Stimulated activated naive CD4-positive, alpha-beta T cell treated with Interleukin-2 at 50 U/mL for 16 hours (primary cell): ENCODE data around the gene SNAPC4.

ENCODE experiments used
- DNase-seq: peaks from one replicate; lab custom pipeline; 2025; lab: John Stamatoyannopoulos, UW

SNAPC4 gene

GRCh38 chr9:136372006-136372405 is 28.0 kb downstream of the SNAPC4 start:
- no peak for DNase-seq

DNA sequence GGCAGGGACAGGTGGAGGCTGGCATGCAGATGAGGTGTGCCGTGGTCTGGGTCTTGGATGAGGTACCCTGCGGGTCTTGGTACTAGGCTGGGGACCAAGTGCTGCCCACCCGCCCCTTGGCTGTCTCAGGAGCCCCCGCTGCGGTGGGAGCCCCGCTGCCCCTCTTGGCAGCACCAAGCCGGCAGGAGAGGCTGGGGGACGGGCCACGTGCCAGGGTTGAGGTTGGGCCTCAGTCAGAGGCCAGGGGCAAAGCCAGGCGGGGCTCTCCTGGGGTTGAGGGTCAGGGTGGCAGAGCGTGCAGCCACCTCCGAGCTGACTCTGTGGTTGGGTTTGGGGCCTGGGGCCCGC is 28.5 kb downstream of the SNAPC4 start:
- DNase-seq = no peak

GRCh38 chr9:136370687-136371532 is 29.1 kb downstream of the SNAPC4 start:
- no peak for DNase-seq

DNA sequence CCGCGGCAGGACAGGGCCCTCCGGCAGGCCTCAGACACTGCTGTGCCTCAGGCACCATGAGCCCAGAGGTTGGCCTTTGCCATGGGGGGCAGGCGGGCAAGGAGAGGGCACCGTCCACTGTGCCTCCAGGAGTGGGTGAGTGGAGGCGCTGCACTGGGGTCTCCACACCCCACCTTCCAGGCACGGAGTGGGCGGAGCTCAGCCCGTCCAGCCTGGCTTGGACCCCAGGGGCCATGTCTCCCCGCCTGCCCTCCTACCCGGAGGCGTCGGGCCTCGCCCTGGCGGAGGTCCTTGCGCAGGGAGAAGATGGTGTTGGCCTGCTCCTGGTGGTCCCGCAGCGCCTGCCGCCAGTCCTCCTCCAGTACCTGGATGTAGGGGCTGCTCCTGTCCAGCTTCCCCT is 29.9 kb downstream of the SNAPC4 start:
- no peak for DNase-seq

DNA sequence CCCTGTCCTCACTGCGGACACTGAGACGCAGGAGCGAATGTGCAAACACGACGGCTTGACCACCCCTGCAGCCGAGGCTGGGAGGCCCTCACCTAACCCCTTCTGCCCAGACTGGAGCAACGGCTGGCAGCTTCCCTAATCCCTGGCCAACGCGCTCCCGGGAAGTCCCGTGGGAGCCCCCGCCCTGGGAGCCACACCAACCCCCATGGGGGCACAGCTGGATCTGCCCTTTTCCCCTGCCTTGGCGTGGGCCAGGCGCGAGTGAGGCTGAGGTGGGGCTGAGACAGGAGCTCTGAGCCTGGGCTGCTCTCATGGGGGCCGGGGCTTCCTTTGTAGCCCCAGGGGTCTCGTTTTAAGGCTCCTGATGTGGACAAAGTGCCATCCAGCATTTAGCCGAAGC is 31.8 kb downstream of the SNAPC4 start:
- no peak for DNase-seq

GRCh38 chr9:136367296-136368145 is 32.4 kb downstream of the SNAPC4 start:
- DNase-seq = no peak

- DNase-seq = no peak
These were observed 33.1 kb downstream of the SNAPC4 start for GRCh38 chr9:136366826-136367225.

- DNase-seq = no peak
These were observed 34.2 kb downstream of the SNAPC4 start for GRCh38 chr9:136365775-136366222.

GRCh38 chr9:136364942-136365774 is 34.8 kb downstream of the SNAPC4 start:
- no peak for DNase-seq

DNA sequence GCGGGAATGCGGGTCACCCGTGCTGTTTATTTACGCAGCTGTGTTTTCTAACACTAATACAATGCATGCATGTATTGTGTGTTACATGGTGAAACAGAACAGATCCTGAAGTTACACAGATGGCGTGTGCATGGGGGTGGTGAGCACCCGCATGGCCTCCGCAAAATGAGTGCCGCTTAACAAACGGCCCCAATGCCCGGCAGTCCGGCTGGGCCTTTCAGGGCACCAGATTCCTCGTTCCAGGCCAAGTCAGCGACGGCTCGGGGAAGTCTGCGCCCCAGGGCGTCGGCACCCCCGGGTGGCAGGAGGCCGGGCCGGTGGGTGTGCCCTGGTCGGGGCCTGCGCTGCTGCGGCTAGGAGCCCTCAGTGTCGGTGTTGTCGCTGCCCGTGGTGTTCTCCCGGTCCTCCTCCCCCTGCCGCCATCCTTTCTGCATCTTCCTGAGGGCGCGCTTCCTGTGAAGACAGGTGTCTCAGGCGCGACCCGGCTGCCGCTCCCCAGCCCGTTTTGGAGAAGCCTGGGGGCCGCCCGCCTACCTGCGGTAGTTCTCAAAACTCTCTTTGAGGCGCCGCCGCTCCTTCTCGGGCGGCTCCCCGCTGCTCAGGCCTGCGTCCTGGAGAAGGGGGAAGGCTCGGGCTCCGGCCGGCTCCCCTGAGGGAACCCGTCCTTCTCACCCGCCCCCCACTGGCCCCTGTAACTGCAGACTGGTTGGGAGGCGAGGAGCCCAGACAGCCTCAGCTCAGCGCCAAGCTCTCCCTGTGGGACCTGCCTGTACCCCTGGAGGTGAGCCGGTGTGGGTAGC is 35.8 kb downstream of the SNAPC4 start:
- DNase-seq = no peak

DNA sequence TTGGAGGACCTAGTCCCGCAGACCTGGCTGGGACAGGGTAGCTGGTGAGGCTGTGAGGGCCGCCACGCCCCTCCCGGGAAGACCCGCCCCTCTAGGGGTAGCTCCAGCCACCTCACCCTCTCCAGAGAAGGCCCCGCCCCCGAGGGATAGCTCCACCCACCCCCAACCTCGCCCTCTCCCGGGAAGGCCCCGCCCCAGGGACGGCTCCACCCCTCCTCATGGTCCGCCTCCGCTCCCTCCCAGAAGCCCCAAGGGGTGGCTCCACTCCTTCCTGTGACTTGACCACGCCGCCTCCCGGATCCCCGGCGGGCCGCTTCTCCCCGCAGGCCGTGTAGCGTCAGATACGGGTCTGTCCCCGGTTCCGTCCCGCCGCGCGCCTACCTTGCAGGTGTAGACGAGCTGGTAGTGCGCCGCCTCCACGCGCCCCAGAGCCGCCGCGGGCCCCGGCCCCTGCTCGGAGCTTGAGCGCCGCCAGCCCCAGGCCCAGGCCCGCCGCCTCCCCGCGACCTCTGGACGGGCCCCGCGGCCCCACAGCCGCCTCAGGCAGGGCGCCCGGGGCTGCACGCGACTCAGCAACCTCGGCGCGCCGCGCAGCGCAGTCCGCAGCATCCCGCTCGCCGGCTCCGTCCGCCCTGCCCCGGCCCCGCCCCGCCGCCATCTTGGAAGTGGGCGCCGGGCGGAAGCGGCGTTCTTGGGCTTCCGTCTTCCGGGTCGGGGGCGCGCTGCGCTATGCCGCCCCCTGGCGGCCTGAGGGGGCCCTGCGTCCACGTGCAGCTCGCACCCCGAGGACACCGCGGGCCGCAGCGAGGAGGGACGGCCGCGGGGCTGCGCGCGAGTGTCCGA is 36.6 kb downstream of the SNAPC4 start, which contains the start of gene DNLZ:
Gene DNLZ, minus strand, starts transcription at position 639 of the 843 bp plus-strand sequence. Its CDS starts 30 bp downstream, at position 609.
- peak; percentile 92 for DNase-seq

DNA sequence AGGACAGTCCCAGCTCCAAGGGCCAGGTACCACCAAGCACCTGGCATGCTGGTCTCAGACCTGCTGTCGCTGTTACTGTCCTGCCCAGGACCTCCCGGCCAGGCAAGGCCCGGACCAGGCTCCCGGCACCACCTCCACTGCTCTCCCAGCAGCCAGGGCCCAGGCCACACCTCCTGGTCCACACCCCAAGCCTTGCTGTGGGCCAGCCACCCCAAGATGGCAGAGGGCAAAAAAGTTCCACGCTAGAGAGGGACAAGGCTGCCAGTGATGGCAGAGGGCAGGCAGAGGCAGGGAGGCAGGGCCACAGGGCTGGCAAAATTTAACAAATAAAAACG is 37.6 kb downstream of the SNAPC4 start:
- DNase-seq = no peak

- DNase-seq = no peak
These were observed 38.1 kb downstream of the SNAPC4 start for GRCh38 chr9:136361754-136362449.

DNA sequence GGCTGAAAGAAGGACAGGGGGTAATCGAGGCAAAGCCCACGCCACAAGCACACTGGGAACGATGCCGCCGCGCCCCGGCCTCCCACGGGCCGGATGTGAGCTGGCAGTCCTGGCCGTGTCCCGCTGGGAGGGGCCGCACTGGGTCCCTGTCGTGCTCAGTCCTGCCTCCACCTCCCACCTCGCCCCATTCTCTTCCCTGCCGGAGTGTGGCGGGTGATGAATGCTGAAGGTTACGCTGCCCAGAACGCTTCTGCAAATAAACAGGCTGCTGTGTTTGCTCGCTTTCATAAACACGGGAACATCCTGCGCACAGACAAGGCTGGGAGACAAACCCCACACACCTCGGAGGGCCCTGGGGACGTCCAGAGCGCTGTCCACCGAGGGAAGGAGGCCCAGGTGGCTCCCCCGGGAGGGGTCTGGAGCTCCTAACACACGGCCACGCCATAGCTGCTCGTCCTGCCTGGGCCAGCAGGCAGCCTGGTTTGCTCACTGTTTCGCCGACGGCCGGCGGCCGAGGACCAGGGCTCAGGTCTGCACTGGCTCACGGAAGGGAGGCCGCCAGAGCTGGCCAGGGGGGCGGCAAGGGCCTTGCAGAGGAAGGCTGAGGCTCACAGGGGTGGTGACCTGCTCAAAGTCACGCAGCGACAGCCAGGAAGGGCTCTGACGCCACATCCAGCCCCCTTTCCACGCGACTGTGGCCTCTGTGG is 38.8 kb downstream of the SNAPC4 start:
- no peak for DNase-seq

DNA sequence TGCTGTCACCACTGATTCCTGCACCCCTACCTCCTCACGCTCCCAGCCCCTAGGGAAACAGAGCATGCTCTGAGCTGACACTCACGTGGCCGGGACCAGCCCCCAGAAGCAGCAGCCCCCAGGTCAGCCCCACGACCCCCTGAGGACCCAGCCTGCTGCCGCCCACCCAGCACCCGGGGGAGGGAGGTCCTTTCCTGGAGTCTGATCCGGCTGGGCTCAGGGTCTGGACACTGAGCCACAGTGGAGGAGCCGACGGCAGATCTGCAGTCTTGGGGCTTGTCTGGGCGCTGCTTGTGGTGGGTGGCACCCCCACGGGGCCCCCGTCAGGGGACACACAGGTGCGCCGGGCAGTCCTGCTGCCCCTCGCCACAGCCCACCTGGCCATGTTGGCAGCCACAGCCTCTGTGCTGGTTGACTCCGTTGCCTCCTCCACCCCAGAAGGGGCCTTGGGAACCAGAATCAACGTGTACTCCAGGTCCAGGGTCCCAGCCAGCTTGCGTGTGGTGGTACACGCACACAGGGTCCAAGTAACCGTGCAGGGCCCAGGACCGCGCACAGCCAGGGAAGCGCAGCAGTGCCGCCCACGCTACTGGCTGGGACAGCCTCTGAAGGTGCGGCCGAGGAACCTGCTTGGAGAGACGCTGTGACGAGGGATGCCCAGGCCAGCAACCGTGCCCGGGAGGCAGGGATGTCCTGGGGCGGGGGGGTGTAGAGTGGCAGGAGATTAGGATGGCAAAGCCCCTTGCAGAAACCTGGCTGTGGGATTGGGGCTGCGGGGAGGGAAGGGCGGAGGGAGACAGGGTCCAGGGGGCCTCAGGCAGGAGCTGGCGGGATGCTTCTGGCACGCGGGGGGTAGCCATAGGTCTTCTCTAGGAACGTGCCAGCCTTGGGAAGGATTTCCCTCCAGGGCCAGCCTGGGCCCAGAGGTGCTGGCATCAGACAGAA is 39.9 kb downstream of the SNAPC4 start:
- DNase-seq = no peak

GRCh38 chr9:136358888-136359287 is 41.1 kb downstream of the SNAPC4 start:
- DNase-seq = no peak

- no peak for DNase-seq
These were observed 42.0 kb downstream of the SNAPC4 start for GRCh38 chr9:136358016-136358415.

DNA sequence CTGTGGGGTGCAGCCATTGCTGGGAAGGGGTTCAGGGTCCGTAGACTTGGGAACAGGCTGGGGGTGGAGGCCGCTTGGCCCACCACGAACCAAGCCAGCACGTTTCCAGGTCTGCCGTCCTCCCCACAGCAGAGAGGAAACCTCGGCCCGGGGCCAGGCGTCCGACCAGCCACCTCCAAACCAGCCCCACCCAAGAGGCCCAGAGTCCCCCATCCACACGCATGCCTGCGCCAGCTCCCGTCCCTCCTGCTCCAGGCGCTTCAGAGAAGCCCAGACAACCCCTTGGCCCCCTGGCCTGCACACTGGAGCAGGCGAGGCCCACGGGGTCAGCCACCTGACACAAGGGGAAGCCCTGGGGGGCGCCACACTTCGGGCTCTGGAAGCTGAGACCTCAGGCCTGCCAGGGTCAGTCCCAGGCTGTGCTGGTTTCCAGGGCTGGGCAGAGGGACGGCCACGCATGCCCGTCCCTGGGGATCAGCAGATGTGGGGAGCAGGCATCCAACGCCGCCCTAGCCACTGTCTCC is 42.7 kb downstream of the SNAPC4 start:
- no peak for DNase-seq
